ENCODE results near the gene TUBB2B.

- TF ChIP-seq POLR2A (IDR thresholded peaks at IDR 0.05) (no peak), CTCF (IDR thresholded peaks at IDR 0.05) (no peak), POLR2AphosphoS5 (IDR thresholded peaks at IDR 0.05) (no peak)
These were observed 39.2 kb downstream of the TUBB2B start for GRCh38 chr6:3188262-3188661.

Measured in upper lobe of left lung (tissue), 4 donors.